Erythroblast (primary cell): Measurements from ENCODE around the gene CXXC4.

Source experiments
- GATA1 ChIP-seq: IDR thresholded peaks from 2 replicates; pipeline ENCODE4 v1.6.1; 2011; ENCODE audit warnings: low read depth, mild to moderate bottlenecking, control low read depth, low read length, moderate library complexity
- POLR2A ChIP-seq: IDR thresholded peaks from 2 replicates; pipeline ENCODE4 v1.6.1; 2011; ENCODE audit warnings: mild to moderate bottlenecking, low read length

GRCh38 chr4:104469794-104470193, 24.9 kb downstream of the CXXC4 start:
- TF ChIP-seq POLR2A = no peak
- no peak for TF ChIP-seq GATA1
